ENCODE measurements around the gene XYLT1.

DNA sequence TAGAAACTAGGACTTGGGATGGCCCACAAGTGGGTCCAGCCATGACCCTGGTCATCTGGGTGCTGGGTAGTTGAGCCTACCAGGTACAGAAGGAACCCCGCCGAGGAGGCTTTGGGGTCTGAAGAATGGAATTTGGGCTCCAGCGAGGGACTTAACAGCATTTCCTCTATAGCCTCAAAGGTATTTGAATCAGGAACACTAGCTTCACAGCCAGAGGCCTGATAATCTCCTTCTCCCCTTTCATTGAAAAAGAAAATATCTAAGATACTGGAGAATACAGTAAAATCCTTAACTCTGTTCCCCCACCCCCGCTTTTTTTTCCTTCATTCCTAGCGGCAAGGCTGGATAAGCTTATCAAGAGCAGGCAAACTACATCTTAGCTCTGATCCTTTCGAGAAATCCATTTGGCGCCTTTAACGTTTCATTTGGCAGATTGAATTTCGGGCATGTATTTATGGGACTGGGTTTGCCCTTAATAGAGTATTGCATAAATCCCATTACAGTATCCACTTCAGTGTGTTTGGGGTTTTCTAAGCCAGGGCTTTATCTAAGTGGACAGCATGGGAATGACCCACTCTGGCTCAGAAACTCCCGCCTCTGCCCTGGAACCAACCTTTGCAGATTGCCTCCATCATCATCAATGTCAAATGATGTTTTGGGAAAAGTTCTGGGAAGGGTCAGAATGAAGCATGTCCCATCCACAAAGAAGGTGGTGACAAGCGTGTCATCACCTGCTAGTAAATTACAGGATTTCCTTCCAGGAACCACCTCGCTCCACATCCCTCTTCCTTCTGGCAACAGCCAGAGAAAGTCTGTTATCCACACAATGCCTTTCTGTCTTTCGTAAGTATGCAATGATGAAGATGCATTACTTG, 36.9 kb downstream of the XYLT1 start:
- TF ChIP-seq CTCF (conservative IDR thresholded peaks at IDR 0.05; ENCODE audit: low read length) (no peak), EZH2phosphoT487 (IDR thresholded peaks at IDR 0.05; ENCODE audit: borderline replicate concordance) (no peak)

Data from Loucy (cell line).